ENCODE results near the gene PA2G4. TPM values are rescaled to one million over a fixed set of nuclear protein-coding genes. Genes with fewer than 3 reads are reported as not detected.
"Not testable (repeated sequence)": the region's sequence is repeated elsewhere in the genome, so short reads cannot be mapped to it uniquely, and the experiment has no call there.

PA2G4 gene
- 164 TPM for polyA plus RNA-seq (ENCODE audit: insufficient read length)
- long read RNA-seq, donor 1, transcript PA2G4-201 (13 exons, 2,577 nt) = major isoform, 20 of 168 reads
- long read RNA-seq, donor 1, partial matches to known transcripts = 148 of 168 reads
- long read RNA-seq, donor 1, other reads (novel, unspliced or antisense) = 0 of 168 reads
- long read RNA-seq, donor 2, transcript PA2G4-201 (13 exons, 2,577 nt) = major isoform, 13 of 59 reads
- long read RNA-seq, donor 2, partial matches to known transcripts = 46 of 59 reads
- long read RNA-seq, donor 2, other reads (novel, unspliced or antisense) = 0 of 59 reads
- long read RNA-seq, donor 3, transcript PA2G4-201 (13 exons, 2,577 nt) = major isoform, 26 of 119 reads
- long read RNA-seq, donor 3, partial matches to known transcripts = 91 of 119 reads
- long read RNA-seq, donor 3, other reads (novel, unspliced or antisense) = 0 of 119 reads
- long read RNA-seq, donor 4, partial matches to known transcripts = 0 of 1 reads
- long read RNA-seq, donor 4, other reads (novel, unspliced or antisense) = 0 of 1 reads
- long read RNA-seq, donor 5, transcript PA2G4-201 (13 exons, 2,577 nt) = major isoform, 70 of 184 reads
- long read RNA-seq, donor 5, partial matches to known transcripts = 107 of 184 reads
- long read RNA-seq, donor 5, other reads (novel, unspliced or antisense) = 7 of 184 reads
- long read RNA-seq, donor 6, transcript PA2G4-201 (13 exons, 2,577 nt) = major isoform, 15 of 221 reads
- long read RNA-seq, donor 6, partial matches to known transcripts = 206 of 221 reads
- long read RNA-seq, donor 6, other reads (novel, unspliced or antisense) = 0 of 221 reads
- long read RNA-seq, donor 7, transcript PA2G4-201 (13 exons, 2,577 nt) = major isoform, 30 of 238 reads
- long read RNA-seq, donor 7, partial matches to known transcripts = 208 of 238 reads
- long read RNA-seq, donor 7, other reads (novel, unspliced or antisense) = 0 of 238 reads
- long read RNA-seq, donor 8, transcript PA2G4-201 (13 exons, 2,577 nt) = major isoform, 13 of 35 reads
- long read RNA-seq, donor 8, partial matches to known transcripts = 22 of 35 reads
- long read RNA-seq, donor 8, other reads (novel, unspliced or antisense) = 0 of 35 reads

- peak; percentile 99 for DNase-seq
These were observed at the start of gene PA2G4 for GRCh38 chr12:56104109-56104814. Gene PA2G4, plus strand, starts transcription at chr12:56104559. Its CDS starts 179 bp downstream, at chr12:56104738.

GRCh38 chr12:56059964-56060363, 44.4 kb upstream of the PA2G4 start:
- not testable (repeated sequence) for DNase-seq

GRCh38 chr12:56061982-56062381, 42.4 kb upstream of the PA2G4 start:
- DNase-seq = no peak

- no peak for DNase-seq
These were observed 41.4 kb upstream of the PA2G4 start for GRCh38 chr12:56062996-56063395.

GRCh38 chr12:56071648-56072047, 32.7 kb upstream of the PA2G4 start:
- no peak for DNase-seq

GRCh38 chr12:56074396-56074795, 30.0 kb upstream of the PA2G4 start:
- no peak for DNase-seq

- DNase-seq = not testable (repeated sequence)
These were observed 26.4 kb upstream of the PA2G4 start for GRCh38 chr12:56077966-56078365.

- no peak for DNase-seq
These were observed 25.9 kb upstream of the PA2G4 start for GRCh38 chr12:56078427-56078826.

GRCh38 chr12:56078931-56079722, 25.2 kb upstream of the PA2G4 start:
- peak; percentile 79 for DNase-seq

- DNase-seq = peak; percentile 81
These were observed 24.4 kb upstream of the PA2G4 start, which contains the start of gene ERBB3 for GRCh38 chr12:56079723-56080555. Gene ERBB3, plus strand, starts transcription at chr12:56080165. Its CDS starts 136 bp downstream, at chr12:56080301.

GRCh38 chr12:56080556-56081138, 23.7 kb upstream of the PA2G4 start:
- no peak for DNase-seq

- DNase-seq = no peak
These were observed 22.7 kb upstream of the PA2G4 start for GRCh38 chr12:56081393-56082347.

- DNase-seq = no peak
These were observed 22.0 kb upstream of the PA2G4 start for GRCh38 chr12:56082382-56082781.

- DNase-seq = no peak
These were observed 21.4 kb upstream of the PA2G4 start for GRCh38 chr12:56082967-56083366.

- DNase-seq = no peak
These were observed 19.3 kb upstream of the PA2G4 start for GRCh38 chr12:56084958-56085543.

GRCh38 chr12:56086096-56086495, 18.3 kb upstream of the PA2G4 start:
- DNase-seq = no peak

GRCh38 chr12:56086608-56087007, 17.8 kb upstream of the PA2G4 start:
- DNase-seq = no peak

GRCh38 chr12:56087220-56087619, 17.1 kb upstream of the PA2G4 start:
- no peak for DNase-seq

Measured in left kidney (tissue), 8 donors.